NB4 (cell line): ENCODE data around the gene ART1.

Experiments used
- DNase-seq: peaks from one replicate; pipeline ENCODE4 v3.0.0; 2010; ENCODE audit warnings: low read depth
- H3K4me3 ChIP-seq: one replicate; pipeline ENCODE4 v1.5.1; 2011; ENCODE audit warnings: mild to moderate bottlenecking, low read depth, low read length, moderate library complexity
- CTCF ChIP-seq: IDR thresholded peaks from one replicate; pipeline ENCODE4 v1.5.1; 2012; ENCODE audit warnings: low read depth, low read length
- MAX ChIP-seq: IDR thresholded peaks from 2 replicates; pipeline ENCODE4 v1.6.1; 2011; ENCODE audit warnings: low read depth, low read length
- MYC ChIP-seq: IDR thresholded peaks from 2 replicates; pipeline ENCODE4 v1.6.1; 2011; ENCODE audit warnings: low read depth, low read length
- POLR2A ChIP-seq: IDR thresholded peaks from 2 replicates; pipeline ENCODE4 v1.6.1; 2011; ENCODE audit warnings: mild to moderate bottlenecking; ENCODE audit not compliant: insufficient read length; ENCODE audit errors: extremely low read depth

ART1 gene

GRCh38 chr11:3674189-3674588 lies 29.3 kb downstream of the ART1 start:
- TF ChIP-seq CTCF = no peak
- no peak for TF ChIP-seq MYC
- no peak for TF ChIP-seq MAX
- no peak overlapping the region for H3K4me3 ChIP-seq
- no peak for DNase-seq

DNA sequence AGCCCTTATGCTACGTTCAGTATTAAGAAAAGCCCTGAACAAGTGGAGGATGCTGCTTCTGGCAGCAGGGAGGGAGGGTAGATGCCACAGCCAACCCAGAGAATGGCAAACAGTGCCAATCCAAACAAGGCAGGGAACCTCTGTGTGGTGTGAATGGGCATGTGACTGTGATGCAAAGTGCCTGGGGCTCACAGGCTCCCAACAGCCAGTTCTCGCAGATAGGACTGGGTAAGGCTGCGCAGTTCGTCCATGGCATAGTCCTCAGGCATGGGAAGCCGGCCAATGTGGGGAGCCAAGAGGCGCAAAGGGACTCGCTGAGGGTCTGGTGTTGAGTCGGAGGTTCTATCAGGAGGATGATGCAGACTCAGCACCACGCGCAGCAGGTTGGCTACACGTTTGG lies 31.0 kb downstream of the ART1 start:
- no peak for DNase-seq
- TF ChIP-seq MAX = no peak
- TF ChIP-seq CTCF = no peak
- no peak for TF ChIP-seq MYC

DNA sequence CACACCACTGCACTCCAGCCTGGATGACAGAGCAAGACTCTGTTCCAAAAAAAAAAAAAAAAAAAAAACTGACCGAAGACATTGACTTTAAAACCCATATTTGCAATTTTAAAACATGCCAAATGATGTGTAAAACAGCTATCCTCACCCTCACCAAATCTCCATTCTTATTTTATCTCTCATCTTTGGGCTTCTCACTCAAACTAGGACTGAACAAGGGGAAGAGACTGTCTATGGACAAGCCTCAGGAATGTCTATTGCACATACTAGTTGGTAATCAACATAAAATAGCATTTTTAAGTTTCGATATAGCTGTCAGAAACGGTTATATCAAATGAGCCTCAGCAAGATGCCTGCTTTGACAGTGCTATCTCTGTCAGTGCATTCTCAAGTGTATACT lies 34.1 kb downstream of the ART1 start:
- no peak overlapping the region for H3K4me3 ChIP-seq
- TF ChIP-seq MAX (no peak), CTCF (no peak), MYC (no peak)
- DNase-seq = no peak

More for the DNA sequence above, 31.0 kb downstream of the ART1 start:
- H3K4me3 ChIP-seq = no peak overlapping the region

DNA sequence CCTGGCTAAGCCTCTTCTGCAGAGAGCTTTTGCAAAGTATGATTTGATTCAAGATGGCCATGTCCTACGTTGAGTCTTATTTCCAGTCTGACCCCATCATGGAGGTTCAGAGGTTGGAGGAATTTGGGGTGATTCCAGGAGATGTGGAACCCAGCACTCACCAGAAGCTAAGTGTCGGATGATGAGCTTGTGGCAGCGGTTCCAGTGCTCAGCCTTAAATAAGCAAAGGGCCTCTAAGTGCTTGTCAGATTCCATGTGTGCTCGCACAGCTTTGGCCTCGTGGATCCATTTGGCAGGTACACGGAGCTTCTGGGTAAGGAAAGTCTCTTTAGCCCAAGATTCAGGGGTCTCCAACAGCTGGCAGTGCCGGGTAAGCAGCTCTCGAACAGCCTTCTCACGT lies 38.1 kb downstream of the ART1 start:
- TF ChIP-seq MAX = no peak
- TF ChIP-seq CTCF = no peak
- no peak for TF ChIP-seq MYC
- TF ChIP-seq POLR2A = no peak
- H3K4me3 ChIP-seq = no peak overlapping the region
- DNase-seq = no peak

GRCh38 chr11:3684129-3684818 lies 39.3 kb downstream of the ART1 start:
- no peak for DNase-seq
- no peak overlapping the region for H3K4me3 ChIP-seq
- TF ChIP-seq POLR2A (no peak), MAX (no peak), CTCF (no peak), MYC (no peak)

DNA sequence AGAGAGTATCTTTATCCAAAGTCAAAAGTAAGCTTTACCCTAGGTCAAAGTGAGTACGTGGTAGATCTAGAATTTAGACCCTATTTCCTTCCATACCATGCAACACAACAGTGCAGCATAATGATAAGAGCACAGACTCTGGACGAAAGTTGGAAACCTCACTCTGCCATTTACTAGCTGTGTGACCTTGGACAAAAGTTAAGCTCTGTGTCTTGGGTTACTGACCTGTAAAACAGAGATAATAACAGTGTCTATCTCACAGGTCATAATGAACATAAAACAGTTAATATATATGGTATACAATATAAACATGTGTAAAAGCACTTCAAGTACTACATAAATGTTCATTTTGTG lies 39.9 kb downstream of the ART1 start:
- H3K4me3 ChIP-seq = no peak overlapping the region
- no peak for DNase-seq
- TF ChIP-seq MYC (no peak), MAX (no peak), POLR2A (no peak), CTCF (no peak)
